Memory B cell (primary cell): ENCODE measurements around the gene MAST4.
A peak's percentile ranks its signal among the peaks of the same experiment; 100 is the strongest.

Experiments used
- ATAC-seq: fragments of 150-1000 bp; cut with Tn5 transposase; 2 replicates; pipeline ENCODE4 v1.10.0; 2021; ENCODE audit warnings: low read depth, mild to moderate bottlenecking, moderate library complexity
- DNase-seq, 2 donors: peaks; one replicate each; pipeline ENCODE4 v3.0.0; 2022; ENCODE audit warnings: low spot score in 2 of 2
- H3K27ac Mint-ChIP-seq: one replicate; pipeline ENCODE4 v1.8.0; 2022; ENCODE audit warnings: mild to moderate bottlenecking, moderate library complexity, mixed read lengths
- H3K27me3 Mint-ChIP-seq: one replicate; pipeline ENCODE4 v1.8.0; 2022; ENCODE audit warnings: mixed read lengths
- H3K36me3 Mint-ChIP-seq: one replicate; pipeline ENCODE4 v1.8.0; 2022; ENCODE audit warnings: mild to moderate bottlenecking, mixed read lengths
- H3K4me1 Mint-ChIP-seq: one replicate; pipeline ENCODE4 v1.8.0; 2022; ENCODE audit warnings: mixed read lengths
- H3K4me3 Mint-ChIP-seq: one replicate; pipeline ENCODE4 v1.8.0; 2022; ENCODE audit warnings: mild to moderate bottlenecking, moderate library complexity, mixed read lengths
- H3K9me3 Mint-ChIP-seq: one replicate; pipeline ENCODE4 v1.8.0; 2022; ENCODE audit warnings: mixed read lengths

The MAST4 gene

GRCh38 chr5:66644111-66644510 is 47.9 kb downstream of the MAST4 start:
- peaks cover 1% of the 10 kb centered on the region for H3K36me3 Mint-ChIP-seq
- H3K27ac Mint-ChIP-seq = peak overlapping the region; percentile 9
- H3K27me3 Mint-ChIP-seq = no peaks in the 10 kb centered on the region
- no peak for DNase-seq
- H3K9me3 Mint-ChIP-seq = no peaks in the 10 kb centered on the region
- peaks cover 21% of the 10 kb centered on the region for H3K4me1 Mint-ChIP-seq
- H3K4me3 Mint-ChIP-seq = no peak overlapping the region
- no peak for ATAC-seq

GRCh38 chr5:66645039-66645438 is 48.8 kb downstream of the MAST4 start:
- Mint-ChIP-seq H3K9me3 (no peaks in the 10 kb centered on the region), H3K27me3 (no peaks in the 10 kb centered on the region), H3K27ac (peak overlapping the region; percentile 9), H3K4me1 (peaks cover 18% of the 10 kb centered on the region), H3K4me3 (no peak overlapping the region), H3K36me3 (peaks cover 1% of the 10 kb centered on the region)
- DNase-seq (no peak), ATAC-seq (no peak)

- no peak for ATAC-seq
- no peaks in the 10 kb centered on the region for H3K27me3 Mint-ChIP-seq
Observed at GRCh38 chr5:66646570-66646969, 50.4 kb downstream of the MAST4 start.

GRCh38 chr5:66647146-66647856 is 51.1 kb downstream of the MAST4 start:
- no peaks in the 10 kb centered on the region for H3K9me3 Mint-ChIP-seq
- no peak for DNase-seq
- H3K36me3 Mint-ChIP-seq = peaks cover 5% of the 10 kb centered on the region
- peak overlapping the region; percentile 83 for H3K27ac Mint-ChIP-seq
- H3K4me1 Mint-ChIP-seq = peaks cover 12% of the 10 kb centered on the region
- no peak for ATAC-seq
- H3K4me3 Mint-ChIP-seq = no peak overlapping the region
- H3K27me3 Mint-ChIP-seq = no peaks in the 10 kb centered on the region

More at GRCh38 chr5:66646570-66646969, 50.4 kb downstream of the MAST4 start:
- Mint-ChIP-seq H3K4me1 (peaks cover 12% of the 10 kb centered on the region), H3K27ac (no peak overlapping the region), H3K4me3 (no peak overlapping the region), H3K36me3 (peaks cover 3% of the 10 kb centered on the region), H3K9me3 (no peaks in the 10 kb centered on the region)
- no peak for DNase-seq

- Mint-ChIP-seq H3K27ac (peak overlapping the region; percentile 43), H3K4me1 (peaks cover 13% of the 10 kb centered on the region), H3K36me3 (peaks cover 7% of the 10 kb centered on the region), H3K27me3 (no peaks in the 10 kb centered on the region), H3K4me3 (no peak overlapping the region), H3K9me3 (no peaks in the 10 kb centered on the region)
- no peak for DNase-seq
- ATAC-seq = no peak
Observed at GRCh38 chr5:66652818-66653217, 56.6 kb downstream of the MAST4 start.

GRCh38 chr5:66653325-66653724 is 57.1 kb downstream of the MAST4 start:
- Mint-ChIP-seq H3K4me3 (no peak overlapping the region), H3K27ac (peak overlapping the region; percentile 43), H3K9me3 (no peaks in the 10 kb centered on the region), H3K36me3 (peaks cover 7% of the 10 kb centered on the region), H3K4me1 (peaks cover 9% of the 10 kb centered on the region), H3K27me3 (no peaks in the 10 kb centered on the region)
- ATAC-seq (no peak), DNase-seq (no peak)

- Mint-ChIP-seq H3K4me1 (peaks cover 11% of the 10 kb centered on the region), H3K4me3 (no peak overlapping the region), H3K9me3 (no peaks in the 10 kb centered on the region), H3K27me3 (no peaks in the 10 kb centered on the region), H3K36me3 (peaks cover 6% of the 10 kb centered on the region), H3K27ac (no peak overlapping the region)
- ATAC-seq (no peak), DNase-seq (no peak)
Observed at GRCh38 chr5:66655395-66656324, 59.5 kb downstream of the MAST4 start.

GRCh38 chr5:66658516-66658915 is 62.3 kb downstream of the MAST4 start:
- Mint-ChIP-seq H3K36me3 (no peaks in the 10 kb centered on the region), H3K9me3 (no peaks in the 10 kb centered on the region), H3K4me3 (no peak overlapping the region), H3K4me1 (peaks cover 7% of the 10 kb centered on the region), H3K27ac (no peak overlapping the region), H3K27me3 (no peaks in the 10 kb centered on the region)
- DNase-seq = no peak
- ATAC-seq = no peak

- Mint-ChIP-seq H3K4me1 (peaks cover 4% of the 10 kb centered on the region), H3K27ac (no peak overlapping the region), H3K36me3 (peaks cover 5% of the 10 kb centered on the region), H3K27me3 (peaks cover 2% of the 10 kb centered on the region), H3K4me3 (no peak overlapping the region), H3K9me3 (peaks cover 4% of the 10 kb centered on the region)
- DNase-seq = no peak
- ATAC-seq = no peak
Observed at GRCh38 chr5:66659780-66660179, 63.6 kb downstream of the MAST4 start.

- H3K36me3 Mint-ChIP-seq = peaks cover 6% of the 10 kb centered on the region
- peaks cover 2% of the 10 kb centered on the region for H3K27me3 Mint-ChIP-seq
- DNase-seq = no peak
- no peak overlapping the region for H3K4me3 Mint-ChIP-seq
- H3K9me3 Mint-ChIP-seq = peaks cover 7% of the 10 kb centered on the region
- no peak for ATAC-seq
- peaks cover 4% of the 10 kb centered on the region for H3K4me1 Mint-ChIP-seq
- no peak overlapping the region for H3K27ac Mint-ChIP-seq
Observed at GRCh38 chr5:66660396-66660795, 64.2 kb downstream of the MAST4 start.

GRCh38 chr5:66661149-66661548 is 65.0 kb downstream of the MAST4 start:
- Mint-ChIP-seq H3K4me1 (peaks cover 4% of the 10 kb centered on the region), H3K27ac (no peak overlapping the region), H3K27me3 (peaks cover 2% of the 10 kb centered on the region), H3K4me3 (no peak overlapping the region), H3K36me3 (peaks cover 6% of the 10 kb centered on the region), H3K9me3 (peaks cover 7% of the 10 kb centered on the region)
- ATAC-seq = no peak
- no peak for DNase-seq

GRCh38 chr5:66666778-66667177 is 70.6 kb downstream of the MAST4 start:
- H3K4me3 Mint-ChIP-seq = no peak overlapping the region
- DNase-seq = no peak
- peaks cover 6% of the 10 kb centered on the region for H3K36me3 Mint-ChIP-seq
- peaks cover 2% of the 10 kb centered on the region for H3K27me3 Mint-ChIP-seq
- ATAC-seq = no peak
- H3K4me1 Mint-ChIP-seq = peaks cover 10% of the 10 kb centered on the region
- peak overlapping the region; percentile 18 for H3K27ac Mint-ChIP-seq
- peaks cover 7% of the 10 kb centered on the region for H3K9me3 Mint-ChIP-seq

- H3K9me3 Mint-ChIP-seq = peaks cover 5% of the 10 kb centered on the region
- H3K27ac Mint-ChIP-seq = peak overlapping the region; percentile 42
Observed at GRCh38 chr5:66669086-66669861, 73.1 kb downstream of the MAST4 start.

GRCh38 chr5:66669862-66670195 is 73.6 kb downstream of the MAST4 start:
- peaks cover under 1% of the 10 kb centered on the region for H3K27me3 Mint-ChIP-seq
- H3K9me3 Mint-ChIP-seq = peaks cover 3% of the 10 kb centered on the region
- H3K4me3 Mint-ChIP-seq = no peak overlapping the region
- ATAC-seq = no peak
- no peak for DNase-seq
- no peak overlapping the region for H3K27ac Mint-ChIP-seq
- H3K36me3 Mint-ChIP-seq = peaks cover under 1% of the 10 kb centered on the region
- H3K4me1 Mint-ChIP-seq = peaks cover 10% of the 10 kb centered on the region

More at GRCh38 chr5:66669086-66669861, 73.1 kb downstream of the MAST4 start:
- Mint-ChIP-seq H3K36me3 (peaks cover 3% of the 10 kb centered on the region), H3K27me3 (peaks cover 2% of the 10 kb centered on the region), H3K4me3 (no peak overlapping the region), H3K4me1 (peaks cover 10% of the 10 kb centered on the region)
- DNase-seq (no peak), ATAC-seq (no peak)
